Measurements from ENCODE around the gene IGSF21.
"Not testable (repeated sequence)": the region's sequence is repeated elsewhere in the genome, so short reads cannot be mapped to it uniquely, and the experiment has no call there.

The IGSF21 gene

DNA sequence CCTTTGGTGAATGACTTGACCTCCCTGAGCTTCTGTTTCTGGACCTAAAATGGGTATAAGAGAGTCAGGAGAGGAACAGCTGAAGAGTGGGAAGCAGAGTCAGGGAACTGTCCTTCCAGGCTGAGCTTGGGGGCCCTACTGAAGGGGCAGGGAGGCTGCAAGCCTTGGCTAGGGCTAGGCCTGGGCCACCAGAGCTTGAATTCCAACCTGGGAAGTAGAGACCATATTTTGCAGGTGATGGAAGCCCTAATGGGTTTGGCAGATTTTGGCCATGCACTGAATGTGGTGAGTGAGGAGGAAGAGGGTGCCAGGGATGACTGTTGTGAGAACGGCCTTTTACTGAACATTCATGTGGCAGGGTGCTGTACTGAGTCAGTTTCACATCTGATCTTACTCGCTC, 303.7 kb downstream of the IGSF21 start:
- no peak for DNase-seq

DNA sequence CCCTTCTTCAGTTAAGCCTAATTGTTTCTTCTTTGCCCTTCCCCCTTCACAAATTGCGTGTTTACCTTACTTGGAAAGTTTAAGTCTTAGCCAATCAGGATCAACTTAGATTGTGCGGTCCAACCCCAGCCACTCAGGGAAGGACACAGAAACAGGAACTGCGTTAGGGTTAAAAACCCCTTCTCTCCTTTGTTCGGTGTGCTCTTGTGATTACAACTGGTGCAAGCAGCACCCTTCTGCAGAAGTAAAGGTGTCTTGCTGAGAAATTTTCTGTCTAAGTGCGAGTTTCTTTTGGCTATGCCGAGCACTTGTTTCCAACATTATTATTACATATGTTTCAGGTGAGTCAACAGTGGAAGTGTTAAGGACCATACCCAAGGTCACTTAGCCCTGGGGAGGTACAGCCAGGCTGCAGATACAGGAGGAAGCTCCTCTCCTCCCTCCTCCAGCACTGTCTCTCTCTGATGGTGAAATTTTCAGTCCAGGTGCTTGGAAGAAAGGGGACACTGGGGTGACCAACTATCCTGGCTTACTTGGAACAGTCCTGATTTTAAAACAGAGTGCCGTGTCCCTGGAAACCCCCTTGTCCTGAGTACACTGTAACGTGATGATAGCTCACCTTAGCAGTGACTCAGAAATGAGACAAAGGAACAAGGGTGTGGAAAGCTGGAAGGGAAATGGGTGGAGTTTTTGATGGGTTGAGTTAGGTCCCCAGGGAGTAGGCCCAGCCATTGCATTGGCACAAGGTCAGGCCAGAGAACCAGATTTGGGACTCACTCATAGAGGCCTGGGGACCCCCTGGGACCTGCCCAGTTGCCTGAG, 304.4 kb downstream of the IGSF21 start:
- no peak for DNase-seq

DNA sequence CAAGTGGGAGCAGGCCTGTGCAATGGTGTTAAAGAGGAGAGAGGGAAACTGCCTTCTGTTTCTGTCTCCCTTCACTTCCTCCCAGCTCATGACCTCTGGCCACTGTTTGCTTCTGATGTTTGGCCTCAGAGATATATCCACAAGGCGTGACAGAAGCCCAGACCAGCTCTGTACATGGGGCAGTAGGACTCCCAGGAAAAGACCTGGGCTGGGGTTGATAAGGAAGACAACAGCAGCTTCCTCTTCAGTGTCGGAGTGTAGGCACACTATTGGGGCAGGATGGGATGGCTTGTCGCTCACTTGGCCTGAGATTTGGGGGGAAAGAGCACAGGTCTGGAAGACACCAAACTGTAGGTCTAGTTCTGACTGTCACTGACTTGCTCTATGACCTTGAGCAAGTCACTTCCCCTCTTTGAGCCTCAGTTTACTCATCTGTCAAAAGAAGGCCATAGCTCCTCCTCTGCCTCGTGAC, 305.3 kb downstream of the IGSF21 start:
- no peak for DNase-seq

DNA sequence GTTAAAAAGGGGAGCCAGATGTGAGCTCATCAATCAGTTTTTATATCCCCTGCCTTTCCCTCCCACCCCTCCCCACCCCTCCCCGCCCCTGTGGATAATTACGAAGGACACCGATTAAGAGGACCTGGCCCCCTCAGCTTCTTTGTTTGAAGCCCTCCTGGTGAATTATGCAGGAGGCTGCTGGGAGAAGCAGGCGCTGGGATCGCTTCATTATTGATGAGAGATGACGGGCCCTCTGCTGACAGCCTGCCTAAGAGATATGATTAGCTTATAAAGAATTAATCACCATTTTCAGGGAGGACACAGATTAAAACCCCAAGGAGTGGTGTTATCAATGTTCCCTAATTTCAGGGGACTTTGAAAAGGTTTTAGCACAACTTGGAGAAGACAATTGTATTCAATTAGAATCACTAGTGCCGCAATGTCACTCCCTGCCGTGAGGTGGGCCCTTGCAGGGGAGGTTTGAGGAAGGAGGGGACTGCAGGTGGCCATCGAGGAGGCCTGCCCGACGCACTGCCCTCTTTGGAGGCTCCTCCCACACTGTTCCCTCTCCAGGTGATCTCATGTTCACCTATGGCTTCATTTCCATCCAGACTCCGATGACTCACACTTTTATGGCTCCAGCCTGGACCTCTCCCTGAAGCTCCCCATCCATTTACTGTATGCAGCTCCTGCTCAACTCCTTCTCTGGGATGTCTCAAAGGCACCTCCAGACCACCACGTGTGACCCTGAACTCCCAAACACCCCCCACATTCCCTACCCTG, 306.1 kb downstream of the IGSF21 start:
- DNase-seq: no peak

DNA sequence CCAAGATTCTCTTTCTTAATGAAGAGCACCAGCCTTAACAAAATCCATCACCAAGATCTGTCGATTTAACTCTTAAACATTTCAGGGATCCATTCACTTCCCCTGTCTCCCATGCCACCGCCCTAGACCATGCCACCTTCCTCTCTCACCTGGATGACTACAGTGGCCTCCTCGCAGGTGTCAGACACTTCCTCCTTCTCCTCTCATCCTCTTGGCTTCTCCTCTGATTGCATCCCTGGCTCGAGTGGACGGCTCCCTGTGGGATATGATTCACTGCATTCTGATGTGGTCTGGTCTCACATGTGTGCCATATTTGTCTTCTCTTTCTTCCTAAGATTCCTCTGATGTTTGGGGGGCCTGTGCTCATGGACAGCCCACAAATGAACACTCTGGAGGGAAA, 306.7 kb downstream of the IGSF21 start:
- DNase-seq: no peak

DNA sequence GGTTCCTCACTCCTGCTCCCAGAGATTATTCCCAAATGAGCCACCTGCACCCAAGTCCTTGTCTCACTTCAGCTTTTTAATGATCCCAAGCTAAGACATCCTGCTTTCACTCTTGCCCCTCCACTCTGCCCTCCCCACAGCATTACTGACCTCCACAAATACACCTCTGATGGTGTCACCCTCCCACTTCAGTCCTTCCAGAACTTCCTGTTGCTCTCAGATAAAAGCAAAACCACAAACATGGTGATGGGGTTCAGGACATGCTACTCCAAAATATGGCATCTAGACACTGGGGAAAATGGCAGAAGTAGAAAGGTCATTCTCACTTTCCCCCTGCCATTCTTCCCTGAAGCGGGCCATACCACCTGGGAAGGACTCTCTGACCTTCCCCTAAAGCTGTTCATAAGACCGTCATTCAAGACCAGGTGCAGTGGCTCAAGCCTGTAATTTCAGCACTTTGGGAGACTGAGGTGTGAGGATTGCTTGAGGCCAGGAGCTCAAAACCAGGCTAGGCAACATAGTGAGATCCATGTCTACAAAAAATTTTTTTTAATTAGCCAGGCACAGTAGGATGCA, 307.4 kb downstream of the IGSF21 start:
- DNase-seq: no peak

DNA sequence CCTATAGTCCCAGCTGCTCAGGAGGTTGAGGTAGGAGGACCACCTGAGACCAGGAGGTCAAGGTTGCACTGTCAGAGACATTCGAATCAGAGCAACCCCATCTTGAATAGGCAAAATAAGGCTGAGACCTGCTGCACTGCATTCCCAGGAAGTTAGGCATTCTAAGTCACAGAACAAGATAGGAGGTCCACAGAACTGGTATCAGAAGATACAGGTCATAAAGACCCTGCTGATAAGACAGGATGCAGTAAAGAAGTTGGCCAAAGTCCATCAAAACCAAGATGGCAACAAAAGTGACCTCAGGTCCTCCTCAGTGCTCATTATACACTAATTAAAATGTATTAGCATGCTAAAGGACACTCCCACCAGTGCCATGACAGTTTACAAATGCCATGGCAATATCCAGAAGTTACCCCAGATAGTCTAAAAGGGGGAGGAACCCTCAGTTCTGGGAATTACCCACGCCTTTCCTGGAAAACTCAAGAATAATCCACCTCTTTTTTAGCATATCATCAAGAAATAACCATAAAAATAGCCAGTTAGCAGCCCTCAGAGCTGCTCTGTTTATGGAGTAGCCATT, 307.9 kb downstream of the IGSF21 start:
- DNase-seq: no peak

DNA sequence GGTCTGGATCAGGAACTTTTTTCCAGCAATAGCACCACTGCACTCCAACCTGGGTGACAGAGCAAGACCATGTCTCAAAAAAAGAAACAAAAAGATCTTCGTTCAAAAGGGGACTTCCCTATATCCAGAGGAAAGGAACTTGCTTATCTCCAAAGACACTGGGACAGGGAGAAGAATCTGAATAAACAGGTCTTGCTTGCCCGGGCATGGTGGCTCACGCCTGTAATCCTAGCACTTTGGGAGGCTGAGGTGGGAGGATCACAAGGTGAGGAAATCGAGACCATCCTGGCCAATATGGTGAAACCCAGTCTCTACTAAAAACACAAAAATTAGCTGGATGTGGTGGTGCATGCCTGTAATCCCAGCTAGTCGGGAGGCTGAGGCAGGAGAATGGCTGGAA, 308.5 kb downstream of the IGSF21 start:
- DNase-seq: not testable (repeated sequence)

DNA sequence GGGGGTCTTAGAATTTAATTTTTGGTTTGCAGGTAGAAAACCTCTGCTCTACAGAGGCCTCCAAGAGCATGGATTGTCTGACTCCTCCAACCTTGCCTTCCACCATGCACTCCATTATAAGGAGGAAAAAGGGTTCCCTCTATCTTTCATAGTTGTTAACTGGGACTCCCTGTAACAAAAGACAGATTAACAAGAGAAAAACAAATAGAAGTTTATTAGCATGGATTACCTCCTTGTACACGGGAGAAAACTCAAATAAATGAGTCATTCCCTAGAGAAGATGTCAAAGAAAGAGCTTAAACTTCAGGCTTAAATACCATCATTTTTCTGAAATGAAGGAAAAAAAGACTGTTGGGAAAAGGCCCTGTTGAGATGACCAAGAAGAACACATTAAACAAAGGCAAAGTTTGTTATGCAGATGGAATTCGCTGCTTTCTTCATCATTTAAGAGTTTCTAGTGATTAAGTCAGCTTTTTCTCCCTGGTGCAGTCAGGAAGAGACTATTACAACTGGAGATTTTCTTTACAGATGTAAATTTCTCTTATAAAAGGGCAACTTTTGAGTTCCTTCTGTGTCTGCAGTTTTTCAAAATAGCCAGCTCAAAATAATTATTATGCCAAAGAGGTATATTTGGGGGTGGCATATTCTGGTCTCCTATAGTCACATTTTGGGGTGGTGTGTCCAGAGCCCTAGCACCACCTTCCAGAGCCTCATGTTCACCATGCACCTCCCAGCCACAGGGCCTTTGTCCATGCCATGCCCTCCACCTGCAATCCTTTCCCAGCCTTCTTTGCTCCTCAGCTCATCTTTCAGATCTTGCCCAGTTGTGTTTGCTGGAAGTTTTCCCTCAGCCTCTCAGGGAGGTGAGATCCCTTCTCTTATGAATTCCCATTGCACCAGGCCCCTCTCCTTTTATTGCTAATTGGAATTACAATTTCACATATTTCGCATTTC, 310.0 kb downstream of the IGSF21 start:
- no peak for DNase-seq

DNA sequence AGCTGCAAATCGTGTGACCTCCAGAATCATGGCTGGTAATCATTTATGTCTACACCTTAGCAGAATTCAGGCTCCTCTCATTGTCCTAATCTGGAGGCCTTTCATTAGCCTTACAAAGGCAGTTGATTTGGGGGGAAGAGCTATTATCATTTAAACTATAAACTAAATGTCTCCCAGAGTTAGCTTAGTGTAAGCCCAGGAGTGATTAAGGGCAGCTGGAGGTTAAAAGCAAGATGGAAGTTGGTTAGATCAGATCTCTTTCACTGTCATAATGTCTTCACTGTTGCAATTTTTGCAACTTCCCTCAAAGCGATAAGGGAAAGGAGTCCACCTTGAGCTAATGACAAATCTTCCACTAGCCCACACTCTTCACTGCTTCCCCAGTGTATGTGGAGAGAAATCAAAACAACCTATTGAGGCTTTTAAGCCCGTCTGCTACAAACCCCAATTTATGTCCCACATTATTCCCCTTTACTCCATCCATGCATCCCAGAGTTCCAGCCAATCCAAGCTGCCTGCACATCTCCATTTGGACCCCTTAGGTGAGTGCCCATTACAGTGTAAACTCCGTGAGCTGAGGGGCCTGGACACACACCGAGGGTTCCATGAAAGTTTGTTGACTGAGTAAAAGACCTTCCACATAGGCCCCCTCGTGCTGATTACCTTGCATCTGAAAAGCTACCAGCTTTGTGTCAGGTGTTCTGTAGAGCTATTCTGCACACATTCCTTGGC, 311.7 kb downstream of the IGSF21 start:
- no peak for DNase-seq

DNA sequence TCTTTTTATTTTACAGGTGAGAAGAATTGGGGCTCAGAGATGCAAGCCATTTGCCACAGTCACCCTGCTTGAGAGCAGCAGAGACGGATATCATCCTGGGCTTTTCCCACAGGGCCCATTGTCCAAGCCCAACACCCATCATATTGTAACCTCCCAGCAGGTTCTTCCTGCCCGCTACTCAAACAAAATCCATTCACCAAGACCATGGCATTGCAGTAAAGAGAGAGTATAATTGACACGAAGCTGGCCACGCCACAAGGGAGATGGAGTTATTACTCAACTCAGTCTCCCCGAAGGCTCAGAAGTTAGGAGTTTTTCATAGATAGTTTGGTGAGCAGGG, 312.2 kb downstream of the IGSF21 start:
- DNase-seq: no peak

DNA sequence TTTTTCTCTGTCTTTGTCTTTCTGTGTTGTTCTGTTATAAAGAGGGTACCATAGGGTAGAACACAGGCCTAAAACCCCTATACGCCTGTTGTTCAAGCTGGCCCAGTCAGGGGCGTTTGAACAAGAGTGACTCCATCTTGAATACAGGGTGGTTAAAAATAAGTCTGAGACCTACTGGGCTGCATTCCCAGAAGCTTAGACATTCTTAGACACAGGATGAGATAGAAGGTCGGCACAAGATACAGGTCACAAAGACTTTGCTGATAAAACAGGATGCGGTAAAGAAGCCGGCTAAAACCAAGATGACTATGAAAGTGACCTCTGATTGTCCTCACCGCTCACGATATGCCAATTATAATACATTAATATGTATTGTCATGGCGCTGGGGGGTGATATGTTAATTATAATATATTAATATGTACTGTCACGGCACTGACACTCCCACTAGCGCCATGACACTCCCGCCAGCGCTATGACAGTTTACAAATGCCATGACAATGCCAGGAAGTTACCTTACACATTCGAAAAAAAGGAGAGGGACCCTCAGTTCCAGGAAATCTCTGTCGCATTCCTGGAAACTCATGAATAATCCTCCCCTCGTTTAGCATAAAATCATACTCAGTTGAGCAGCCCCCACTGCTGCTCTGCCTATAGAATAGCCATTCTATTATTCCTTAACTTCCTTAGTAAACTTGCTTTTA, 314.6 kb downstream of the IGSF21 start:
- no peak for DNase-seq

DNA sequence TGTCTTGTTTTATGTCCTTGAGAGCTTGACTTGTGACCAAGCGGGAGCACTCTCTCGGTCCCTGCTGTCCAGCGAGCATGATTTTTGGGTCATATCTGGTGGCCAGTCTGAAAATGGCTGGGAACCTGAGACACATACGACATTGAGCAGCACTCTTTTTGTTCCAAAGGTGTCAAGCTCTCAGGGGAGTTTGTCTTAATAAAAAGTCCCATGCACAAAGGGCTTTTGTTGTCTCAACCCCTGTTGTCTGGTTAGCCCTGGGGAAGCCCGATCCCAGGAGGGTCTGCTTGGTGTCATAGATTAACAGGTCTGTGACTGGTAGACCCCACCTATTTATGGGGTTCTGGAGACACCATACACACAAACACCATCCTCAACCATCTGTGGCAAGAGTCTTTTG, 315.4 kb downstream of the IGSF21 start:
- no peak for DNase-seq

DNA sequence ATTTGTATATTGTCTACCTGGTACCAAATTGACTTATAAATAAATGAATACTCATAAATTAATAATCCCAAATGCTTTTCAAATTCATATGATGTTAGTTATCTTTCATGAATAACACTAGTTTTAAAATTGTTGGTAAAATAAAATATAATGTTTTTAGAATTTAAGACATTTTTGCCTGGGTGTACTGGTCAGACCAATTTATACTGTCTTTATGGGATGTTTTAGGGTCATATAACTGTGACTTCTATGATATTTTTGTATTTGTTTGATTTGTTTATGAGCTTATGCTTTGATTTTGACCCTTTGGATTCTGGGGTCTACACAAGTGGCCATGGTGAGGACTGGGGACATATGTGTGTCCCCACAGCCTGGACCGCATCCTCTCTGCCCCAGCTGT, 319.0 kb downstream of the IGSF21 start:
- DNase-seq: no peak
